ENCODE data around the gene AZGP1.

- TF ChIP-seq ISL1 (CRISPR knock-in tag; IDR thresholded peaks at IDR 0.05) (no peak), PATZ1 (CRISPR knock-in tag; IDR thresholded peaks at IDR 0.05; ENCODE audit: borderline replicate concordance) (no peak), CSRNP3 (CRISPR knock-in tag; IDR thresholded peaks at IDR 0.05) (no peak), SNAI2 (CRISPR knock-in tag; IDR thresholded peaks at IDR 0.05) (no peak)
Measured at GRCh38 chr7:100008525-100008924, 32.7 kb upstream of the AZGP1 start.
